GM12878 (cell line): ENCODE data around the gene TOMM20. TPM values are rescaled to one million over a fixed set of nuclear protein-coding genes. Genes with fewer than 3 reads are reported as not detected.
A peak's percentile ranks its signal among the peaks of the same experiment; 100 is the strongest.

Experiments used
- BACH1 ChIP-seq: fragments of 450-650 bp; IDR thresholded peaks from 2 replicates; pipeline ENCODE4 v1.6.1; 2017; ENCODE audit warnings: mild to moderate bottlenecking, borderline replicate concordance
- BCL11A ChIP-seq: IDR thresholded peaks from 2 replicates; pipeline ENCODE4 v1.6.1; 2011; ENCODE audit warnings: low read depth, low read length
- BCLAF1 ChIP-seq: fragments of 450-650 bp; IDR thresholded peaks from 2 replicates; pipeline ENCODE4 v1.6.1; 2017; ENCODE audit warnings: antibody characterized with exemption, mild to moderate bottlenecking, moderate library complexity
- CHD4 ChIP-seq: fragments of 200-600 bp; sonication (generic); IDR thresholded peaks from 2 replicates; pipeline ENCODE4 v1.6.1; 2016; ENCODE audit warnings: mild to moderate bottlenecking
- EP300 ChIP-seq, 2 experiments: fragments of 150-350 bp in 1 of 2; IDR thresholded peaks; 2 replicates each; pipeline ENCODE4 v1.6.1; 2011 to 2012; ENCODE audit warnings: low read depth in 2 of 2, low read length in 2 of 2, borderline replicate concordance in 1 of 2, improper control_type of control experiment in 1 of 2, inconsistent platforms in 1 of 2; ENCODE audit not compliant: control insufficient read depth in 1 of 2
- MEF2B ChIP-seq: fragments of 450-650 bp; IDR thresholded peaks from 2 replicates; pipeline ENCODE4 v1.6.1; 2018; ENCODE audit warnings: mild to moderate bottlenecking, moderate library complexity; ENCODE audit not compliant: partially characterized antibody, poor library complexity, severe bottlenecking
- NR2F1 ChIP-seq: fragments of 450-650 bp; conservative IDR thresholded peaks from 2 replicates; pipeline ENCODE4 v1.6.1; 2017; ENCODE audit warnings: mild to moderate bottlenecking
- NRF1 ChIP-seq: conservative IDR thresholded peaks from 2 replicates; pipeline ENCODE4 v1.6.1; 2011; ENCODE audit warnings: mild to moderate bottlenecking, low read depth, low read length, improper control_type of control experiment
- POLR2A ChIP-seq: IDR thresholded peaks from 2 replicates; pipeline ENCODE4 v1.6.1; 2011; ENCODE audit warnings: low read depth, mild to moderate bottlenecking, low read length
- POU2F2 ChIP-seq: IDR thresholded peaks from 3 replicates; pipeline ENCODE4 v1.6.1; 2011; ENCODE audit warnings: low read depth, mild to moderate bottlenecking, low read length, borderline replicate concordance
- RBBP5 ChIP-seq: fragments of 200-600 bp; sonication (generic); conservative IDR thresholded peaks from 2 replicates; pipeline ENCODE4 v1.6.1; 2016
- SIX5 ChIP-seq: IDR thresholded peaks from 2 replicates; pipeline ENCODE4 v1.6.1; 2011; ENCODE audit warnings: mild to moderate bottlenecking, low read depth, low read length, moderate library complexity; ENCODE audit not compliant: severe bottlenecking
- ZNF592 ChIP-seq: fragments of 450-650 bp; IDR thresholded peaks from 2 replicates; pipeline ENCODE4 v1.6.1; 2017; ENCODE audit warnings: mild to moderate bottlenecking, moderate library complexity
- ZNF687 ChIP-seq: fragments of 450-650 bp; IDR thresholded peaks from 2 replicates; pipeline ENCODE4 v1.6.1; 2017; ENCODE audit warnings: mild to moderate bottlenecking, moderate library complexity
- polyA plus RNA-seq, 11 experiments: library from polyadenylated mRNA; depleted of rRNA in 4 of 11; unstranded in 6 of 11; stranded (reverse) in 5 of 11; fragments of >200 nt; fragmentation: Nextera tagmentation in 4 of 11; fragmentation: Illumina TruSeq in 1 of 11; extraction: Ambion mirVana in 4 of 11; extraction: Trizol in 1 of 11; gene quantifications; 1 replicate in 1 of 11; 2 replicates in 10 of 11; pipeline versions ENCODE4 v1.2.1 to v1.2.3, GENCODE V29; 2011 to 2016; ENCODE audit warnings: inconsistent platforms in 2 of 11, missing spikeins in 2 of 11, low read depth in 1 of 11
- total RNA-seq, 4 experiments: library from RNA; depleted of rRNA in 3 of 4; stranded (reverse); fragments of >200 nt in 3 of 4; fragmentation: Illumina TruSeq in 1 of 4; extraction: Trizol in 1 of 4; gene quantifications; 2 replicates each; pipeline versions ENCODE4 v1.2.1 to v1.2.3, GENCODE V29; 2013 to 2021

The TOMM20 gene
- total and polyA plus RNA-seq, 10 of the 15 experiments (the other 5 are each of a cell fraction or from before 2014, with no cell fraction given): 39.8 to 138 (median 70.1) TPM

GRCh38 chr1:235075777-235076308, 52.8 kb downstream of the TOMM20 start (continued):
- TF ChIP-seq BCLAF1 (no peak), MEF2B (peak; percentile 87), SIX5 (no peak), ZNF592 (peak; percentile 75), ZNF687 (peak; percentile 74), EP300 (IDR thresholded peaks at IDR 0.05; ENCODE audit: borderline replicate concordance in 1 of 2, control insufficient read depth in 1 of 2, low read depth in 2 of 2, low read length in 2 of 2) (peak in 1 of 2 experiments; percentile 45; a peak in 1 of 4 replicates), POLR2A (no peak), NR2F1 (peak; percentile 14; the same call in 1 of the 2 replicates), POU2F2 (peak; percentile 25; the same call in 1 of the 3 replicates), RBBP5 (no peak), BCL11A (peak; percentile 33; the same call in 1 of the 2 replicates), NRF1 (no peak), CHD4 (0 out of 2 replicates have a peak, but pooled peaks have one; percentile 4), BACH1 (peak; percentile 72; the same call in 1 of the 2 replicates)
